ENCODE measurements around the gene MCU. TPM values are rescaled to one million over a fixed set of nuclear protein-coding genes. Genes with fewer than 3 reads are reported as not detected.

The MCU gene
- total RNA-seq, 1 donor from 2014 or later, result 15.5 TPM

DNA sequence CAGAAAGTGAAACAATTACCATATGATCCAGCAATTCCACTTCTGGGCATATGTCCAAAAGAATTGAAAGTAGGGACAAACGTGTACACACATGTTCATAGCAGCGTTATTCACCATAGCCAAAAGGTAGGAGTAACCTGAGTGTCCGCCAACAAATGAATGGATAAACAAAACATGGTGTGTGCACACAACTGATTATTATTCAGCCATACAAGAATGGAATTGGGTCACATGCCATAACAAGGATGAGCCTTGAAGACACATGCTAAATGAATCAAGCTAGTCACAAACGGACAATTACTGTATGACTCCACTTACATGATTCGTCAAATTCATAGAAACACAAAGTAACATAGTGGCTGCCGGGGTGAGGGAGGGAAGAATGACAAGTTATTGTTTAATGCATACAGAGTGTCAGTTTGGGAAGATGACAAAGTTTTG, 197.5 kb downstream of the MCU start:
- Mint-ChIP-seq H3K36me3 (ENCODE audit: low read depth) (peaks cover 25% of the 10 kb centered on the region), H3K27me3 (no peaks in the 10 kb centered on the region), H3K9me3 (no peaks in the 10 kb centered on the region), H3K27ac (no peak overlapping the region), H3K4me3 (no peak overlapping the region), H3K4me1 (peaks cover 9% of the 10 kb centered on the region)
- POLR2A ChIA-PET, result no interaction called here
- CTCF ChIA-PET, result no interaction called here
- DNase-seq (no peak), ATAC-seq (ENCODE audit: low read depth) (no peak)
- intact Hi-C loops (cut with micrococcal nuclease), result no loop called here
- TF ChIP-seq, protein P1, sequence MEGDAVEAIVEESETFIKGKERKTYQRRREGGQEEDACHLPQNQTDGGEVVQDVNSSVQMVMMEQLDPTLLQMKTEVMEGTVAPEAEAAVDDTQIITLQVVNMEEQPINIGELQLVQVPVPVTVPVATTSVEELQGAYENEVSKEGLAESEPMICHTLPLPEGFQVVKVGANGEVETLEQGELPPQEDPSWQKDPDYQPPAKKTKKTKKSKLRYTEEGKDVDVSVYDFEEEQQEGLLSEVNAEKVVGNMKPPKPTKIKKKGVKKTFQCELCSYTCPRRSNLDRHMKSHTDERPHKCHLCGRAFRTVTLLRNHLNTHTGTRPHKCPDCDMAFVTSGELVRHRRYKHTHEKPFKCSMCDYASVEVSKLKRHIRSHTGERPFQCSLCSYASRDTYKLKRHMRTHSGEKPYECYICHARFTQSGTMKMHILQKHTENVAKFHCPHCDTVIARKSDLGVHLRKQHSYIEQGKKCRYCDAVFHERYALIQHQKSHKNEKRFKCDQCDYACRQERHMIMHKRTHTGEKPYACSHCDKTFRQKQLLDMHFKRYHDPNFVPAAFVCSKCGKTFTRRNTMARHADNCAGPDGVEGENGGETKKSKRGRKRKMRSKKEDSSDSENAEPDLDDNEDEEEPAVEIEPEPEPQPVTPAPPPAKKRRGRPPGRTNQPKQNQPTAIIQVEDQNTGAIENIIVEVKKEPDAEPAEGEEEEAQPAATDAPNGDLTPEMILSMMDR (IDR thresholded peaks at IDR 0.05), result no peak

DNA sequence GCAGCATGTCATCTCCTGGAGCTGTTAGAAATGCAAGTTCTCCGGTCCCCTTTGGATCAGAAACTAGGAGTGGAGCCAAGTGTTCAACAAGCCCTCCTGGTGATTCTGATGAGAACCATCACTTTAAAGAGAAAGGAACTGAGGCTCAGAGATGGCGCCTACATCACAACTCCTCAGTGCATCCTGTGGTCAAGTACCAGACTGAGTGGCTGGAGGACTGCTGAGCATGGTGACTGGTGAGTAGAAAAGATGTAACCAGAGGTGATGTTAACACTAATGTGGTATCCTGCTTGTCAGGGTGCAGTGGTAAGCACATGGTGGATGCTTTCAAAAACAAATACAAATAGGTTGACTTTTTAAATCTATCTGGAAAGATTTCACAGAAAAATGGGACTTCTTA, 198.1 kb downstream of the MCU start:
- H3K36me3 Mint-ChIP-seq (ENCODE audit: low read depth), result peaks cover 21% of the 10 kb centered on the region
- H3K4me3 Mint-ChIP-seq, result no peak overlapping the region
- peaks cover 3% of the 10 kb centered on the region for H3K27me3 Mint-ChIP-seq
- TF ChIP-seq, protein P1 (IDR thresholded peaks at IDR 0.05), result no peak
- no peak for ATAC-seq (ENCODE audit: low read depth)
- ChIA-PET POLR2A (no interaction called here), CTCF (no interaction called here)
- H3K9me3 Mint-ChIP-seq, result no peaks in the 10 kb centered on the region
- DNase-seq, result no peak
- intact Hi-C loops (cut with micrococcal nuclease), result no loop called here
- peaks cover 9% of the 10 kb centered on the region for H3K4me1 Mint-ChIP-seq
- H3K27ac Mint-ChIP-seq, result no peak overlapping the region

DNA sequence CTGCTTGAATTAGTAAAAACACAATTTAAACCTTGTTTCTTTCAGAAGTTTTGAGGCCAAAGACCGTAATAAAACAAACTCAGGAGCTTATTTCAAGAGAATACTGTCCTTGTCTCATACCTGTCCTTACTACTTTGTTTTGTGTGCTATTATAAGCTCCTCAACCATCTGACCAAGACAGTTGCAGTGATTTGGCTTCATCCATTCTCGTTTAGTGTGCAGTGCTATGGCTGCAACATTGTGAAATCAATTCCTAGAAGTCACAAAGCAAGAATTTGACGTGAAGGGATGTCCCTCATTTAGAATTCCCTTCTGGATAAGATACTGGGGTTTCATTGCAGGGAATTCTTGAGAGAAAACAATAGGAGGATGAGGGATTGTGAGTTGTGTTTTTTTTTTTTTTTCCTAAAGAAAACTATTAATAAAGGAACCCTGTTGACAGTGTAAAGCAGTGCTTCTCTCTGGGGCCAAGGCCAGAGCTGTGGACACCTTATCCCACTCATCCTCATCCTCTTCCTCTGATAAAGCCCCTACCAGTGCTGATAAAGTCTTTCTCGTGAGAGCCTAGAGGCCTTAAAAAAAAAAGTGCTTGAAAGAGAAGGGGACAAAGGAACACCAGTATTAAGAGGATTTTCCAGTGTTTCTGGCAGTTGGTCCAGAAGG, 201.3 kb downstream of the MCU start, which contains the start of gene OIT3:
Gene OIT3 (plus strand): TSS at position 604 of the 663 bp plus-strand sequence. CDS start 60 bp downstream, outside the sequence.
- DNase-seq (no peak), ATAC-seq (ENCODE audit: low read depth) (no peak)
- Mint-ChIP-seq H3K9me3 (no peaks in the 10 kb centered on the region), H3K4me1 (no peaks in the 10 kb centered on the region), H3K36me3 (ENCODE audit: low read depth) (peaks cover 5% of the 10 kb centered on the region), H3K27me3 (peaks cover 7% of the 10 kb centered on the region), H3K27ac (no peak within 1 kb of the TSS), H3K4me3 (no peak within 1 kb of the TSS)
- TF ChIP-seq, protein P1 (IDR thresholded peaks at IDR 0.05), result no peak
- intact Hi-C loops (cut with micrococcal nuclease), result no loop called here
- ChIA-PET POLR2A (interaction anchor here (0.6 kb wide), 1 partner anchor 1371 kb away, joined by 3 read pairs; no protein-coding TSS in a partner anchor), CTCF (no interaction called here)

DNA sequence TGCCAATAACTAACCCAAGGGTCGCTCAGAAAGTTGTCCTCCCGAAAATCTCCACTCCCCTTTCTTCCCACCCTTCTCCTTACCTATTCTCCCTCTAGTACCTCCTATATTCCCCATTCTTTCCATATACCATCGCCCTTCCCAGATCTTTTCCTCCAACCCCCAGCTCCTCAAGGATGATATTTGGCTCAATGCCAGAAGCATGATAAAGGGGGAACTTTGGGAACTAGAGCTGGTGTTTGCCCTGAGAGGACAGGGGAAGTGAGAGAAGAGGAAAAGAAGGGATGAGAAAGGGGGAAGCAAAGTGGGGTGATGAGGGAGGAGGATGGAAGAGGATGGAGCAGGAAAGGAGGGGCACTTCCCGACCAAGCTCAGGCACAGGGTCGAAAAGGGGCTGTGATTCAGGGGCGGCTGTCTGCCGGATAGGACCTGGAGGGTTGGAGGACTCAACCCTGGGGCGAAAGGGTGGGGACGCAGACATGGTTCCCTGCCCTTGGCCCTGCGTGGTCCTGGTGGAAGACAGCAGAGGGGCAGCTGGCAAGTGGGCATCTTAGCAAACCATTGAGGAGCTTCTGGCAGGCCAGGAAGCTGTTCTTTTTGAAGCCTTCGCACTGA, 203.4 kb downstream of the MCU start:
- ChIA-PET POLR2A (no interaction called here), CTCF (no interaction called here)
- H3K9me3 Mint-ChIP-seq, result no peaks in the 10 kb centered on the region
- DNase-seq (no peak), ATAC-seq (ENCODE audit: low read depth) (no peak)
- no peaks in the 10 kb centered on the region for H3K36me3 Mint-ChIP-seq (ENCODE audit: low read depth)
- H3K4me1 Mint-ChIP-seq, result no peaks in the 10 kb centered on the region
- intact Hi-C loops (cut with micrococcal nuclease), result no loop called here
- H3K27ac Mint-ChIP-seq, result no peak overlapping the region
- TF ChIP-seq, protein P1 (IDR thresholded peaks at IDR 0.05), result no peak
- no peak overlapping the region for H3K4me3 Mint-ChIP-seq
- H3K27me3 Mint-ChIP-seq, result peaks cover 7% of the 10 kb centered on the region

DNA sequence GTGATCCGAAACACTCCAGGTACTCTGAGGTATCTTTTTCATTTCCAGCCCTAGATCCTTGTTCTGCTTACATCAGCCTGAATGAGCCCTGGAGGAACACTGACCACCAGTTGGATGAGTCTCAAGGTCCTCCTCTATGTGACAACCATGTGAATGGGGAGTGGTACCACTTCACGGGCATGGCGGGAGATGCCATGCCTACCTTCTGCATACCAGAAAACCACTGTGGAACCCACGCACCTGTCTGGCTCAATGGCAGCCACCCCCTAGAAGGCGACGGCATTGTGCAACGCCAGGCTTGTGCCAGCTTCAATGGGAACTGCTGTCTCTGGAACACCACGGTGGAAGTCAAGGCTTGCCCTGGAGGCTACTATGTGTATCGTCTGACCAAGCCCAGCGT, 206.7 kb downstream of the MCU start:
- no peaks in the 10 kb centered on the region for H3K36me3 Mint-ChIP-seq (ENCODE audit: low read depth)
- TF ChIP-seq, protein P1 (IDR thresholded peaks at IDR 0.05), result no peak
- H3K4me1 Mint-ChIP-seq, result no peaks in the 10 kb centered on the region
- peaks cover 7% of the 10 kb centered on the region for H3K27me3 Mint-ChIP-seq
- ChIA-PET CTCF (no interaction called here), POLR2A (no interaction called here)
- H3K4me3 Mint-ChIP-seq, result no peak overlapping the region
- no peak overlapping the region for H3K27ac Mint-ChIP-seq
- DNase-seq (no peak), ATAC-seq (ENCODE audit: low read depth) (no peak)
- H3K9me3 Mint-ChIP-seq, result no peaks in the 10 kb centered on the region
- intact Hi-C loops (cut with micrococcal nuclease), result no loop called here
